Activated T-helper 1 cell treated with Interleukin-2 at 50 U/mL for 16 hours (primary cell): ENCODE results near the gene WDR55.
A peak's percentile ranks its signal among the peaks of the same experiment; 100 is the strongest.
"Not testable (repeated sequence)": the region's sequence is repeated elsewhere in the genome, so short reads cannot be mapped to it uniquely, and the experiment has no call there.

Experiments used
- DNase-seq: peaks from one replicate; pipeline ENCODE4 v3.0.0-alpha.2; 2020; ENCODE audit warnings: low read depth

The WDR55 gene

GRCh38 chr5:140647042-140647419, 17.7 kb upstream of the WDR55 start:
- no peak for DNase-seq

- no peak for DNase-seq
Observed at GRCh38 chr5:140658870-140659269, 5.8 kb upstream of the WDR55 start.

- not testable (repeated sequence) for DNase-seq
Observed at GRCh38 chr5:140660371-140660770, 4.3 kb upstream of the WDR55 start.

GRCh38 chr5:140664030-140664358, 710 bp upstream of the WDR55 start:
- DNase-seq = no peak

GRCh38 chr5:140671035-140671434, 6.3 kb downstream of the WDR55 start:
- DNase-seq = not testable (repeated sequence)

GRCh38 chr5:140671472-140672125, 6.9 kb downstream of the WDR55 start:
- DNase-seq = no peak

- no peak for DNase-seq
Observed at GRCh38 chr5:140672455-140673186, 7.9 kb downstream of the WDR55 start.

- DNase-seq = no peak
Observed at GRCh38 chr5:140673187-140673976, 8.7 kb downstream of the WDR55 start, which contains the start of gene DND1. DND1 (minus strand) TSS chr5:140673576; CDS start chr5:140673542, 34 bp downstream.

- DNase-seq = no peak
Observed at GRCh38 chr5:140674211-140674610, 9.5 kb downstream of the WDR55 start.

GRCh38 chr5:140674629-140675028, 9.9 kb downstream of the WDR55 start:
- no peak for DNase-seq

- DNase-seq = no peak
Observed at GRCh38 chr5:140677947-140678346, 13.2 kb downstream of the WDR55 start.

- no peak for DNase-seq
Observed at GRCh38 chr5:140678993-140679392, 14.3 kb downstream of the WDR55 start.

- DNase-seq = no peak
Observed at GRCh38 chr5:140690376-140690932, 25.8 kb downstream of the WDR55 start.

- peak; percentile 75 for DNase-seq
Observed at GRCh38 chr5:140690941-140691924, 26.5 kb downstream of the WDR55 start, which contains the start of the genes HARS1 and HARS2. HARS1 (minus strand) TSS chr5:140691370; CDS start chr5:140691304, 66 bp downstream. HARS2 (plus strand) TSS chr5:140691455; CDS start chr5:140691649, 194 bp downstream.

- DNase-seq = no peak
Observed at GRCh38 chr5:140694276-140694675, 29.6 kb downstream of the WDR55 start.

GRCh38 chr5:140696891-140697492, 32.3 kb downstream of the WDR55 start:
- DNase-seq = no peak

GRCh38 chr5:140700177-140701144, 35.8 kb downstream of the WDR55 start, which contains the start of gene ZMAT2:
ZMAT2 (plus strand) TSS chr5:140700447; CDS start chr5:140700461, 14 bp downstream.
- peak; percentile 85 for DNase-seq

- DNase-seq = no peak
Observed at GRCh38 chr5:140707812-140708211, 43.1 kb downstream of the WDR55 start.

GRCh38 chr5:140708787-140709186, 44.1 kb downstream of the WDR55 start:
- not testable (repeated sequence) for DNase-seq
